HEK293 (cell line): Measurements from ENCODE around the gene ACTA1.

ENCODE experiments used
- GFI1B ChIP-seq: fragments of 450-650 bp; formaldehyde crosslinking; IDR thresholded peaks from 2 replicates; pipeline ENCODE4 v1.5.1; 2016; ENCODE audit warnings: missing biosample characterization, missing genetic modification characterization
- KLF7 ChIP-seq: fragments of 450-650 bp; formaldehyde crosslinking; IDR thresholded peaks from 2 replicates; pipeline ENCODE4 v1.5.1; 2016; ENCODE audit warnings: missing biosample characterization, missing genetic modification characterization, borderline replicate concordance
- TCF7L2 ChIP-seq: IDR thresholded peaks from 2 replicates; pipeline ENCODE4 v1.6.1; 2011; ENCODE audit warnings: low read depth, mild to moderate bottlenecking, inconsistent platforms, low read length, moderate library complexity, borderline replicate concordance
- ZFP37 ChIP-seq: fragments of 450-650 bp; formaldehyde crosslinking; IDR thresholded peaks from 2 replicates; pipeline ENCODE4 v1.5.1; 2016; ENCODE audit warnings: missing biosample characterization, missing genetic modification characterization
- ZNF24 ChIP-seq: fragments of 450-650 bp; formaldehyde crosslinking; IDR thresholded peaks from 2 replicates; pipeline ENCODE4 v1.5.1; 2016; ENCODE audit warnings: missing biosample characterization, missing genetic modification characterization
- ZNF350 ChIP-seq: fragments of 450-650 bp; formaldehyde crosslinking; IDR thresholded peaks from 2 replicates; pipeline ENCODE4 v1.5.0; 2017; ENCODE audit warnings: missing biosample characterization, mild to moderate bottlenecking, missing genetic modification characterization
- ZNF510 ChIP-seq: fragments of 450-650 bp; formaldehyde crosslinking; IDR thresholded peaks from 2 replicates; pipeline ENCODE4 v1.5.1; 2018; ENCODE audit warnings: mild to moderate bottlenecking, missing genetic modification characterization, missing biosample characterization; ENCODE audit not compliant: insufficient replicate concordance
- ZNF621 ChIP-seq: fragments of 450-650 bp; formaldehyde crosslinking; IDR thresholded peaks from 2 replicates; pipeline ENCODE4 v1.5.1; 2017; ENCODE audit warnings: missing biosample characterization, missing genetic modification characterization
- TF ChIP-seq, protein P1 (sequence below): fragments of 450-650 bp; formaldehyde crosslinking; IDR thresholded peaks from 2 replicates; pipeline ENCODE4 v1.5.1; 2016; ENCODE audit warnings: missing biosample characterization, missing genetic modification characterization
- TF ChIP-seq, protein P2 (sequence below): fragments of 450-650 bp; formaldehyde crosslinking; IDR thresholded peaks from 2 replicates; pipeline ENCODE4 v1.5.1; 2016; ENCODE audit warnings: missing biosample characterization, missing genetic modification characterization
- TF ChIP-seq, protein P3 (sequence below): fragments of 450-650 bp; formaldehyde crosslinking; IDR thresholded peaks from 2 replicates; pipeline ENCODE4 v1.5.1; 2016; ENCODE audit warnings: missing biosample characterization, missing genetic modification characterization
- TF ChIP-seq, protein P4 (sequence below): fragments of 450-650 bp; formaldehyde crosslinking; IDR thresholded peaks from 2 replicates; pipeline ENCODE4 v1.5.1; 2017; ENCODE audit warnings: missing biosample characterization, missing genetic modification characterization
- TF ChIP-seq, protein P5 (sequence below): fragments of 450-650 bp; formaldehyde crosslinking; IDR thresholded peaks from 2 replicates; pipeline ENCODE4 v1.5.1; 2016; ENCODE audit warnings: missing biosample characterization, missing genetic modification characterization

DNA sequence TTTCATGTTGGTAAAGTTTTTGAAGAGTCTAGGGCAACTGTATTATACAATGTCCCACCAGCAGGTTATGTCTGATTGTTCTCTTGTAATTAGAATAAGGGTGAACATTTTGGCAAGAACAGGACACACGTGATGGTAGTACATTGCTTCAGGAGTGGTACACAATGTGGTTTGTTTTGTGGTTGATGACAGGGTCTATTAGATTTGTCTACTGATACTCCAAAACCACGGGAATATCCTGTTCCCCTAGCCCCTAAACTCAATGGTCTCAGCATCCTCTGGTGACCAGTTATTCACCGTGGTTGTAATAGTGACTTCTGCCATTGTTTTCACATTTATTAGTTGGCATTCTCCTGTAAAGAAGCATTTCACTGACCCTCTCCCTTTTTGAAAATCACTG, 22.1 kb upstream of the ACTA1 start:
- TF ChIP-seq TCF7L2 (no peak), KLF7 (tag by site-specific recombination) (no peak), ZNF350 (tag by site-specific recombination) (no peak), GFI1B (tag by site-specific recombination) (no peak), ZFP37 (tag by site-specific recombination) (no peak), ZNF24 (no peak), ZNF510 (tag by site-specific recombination) (no peak), ZNF621 (tag by site-specific recombination) (no peak)
- TF ChIP-seq, protein P1, sequence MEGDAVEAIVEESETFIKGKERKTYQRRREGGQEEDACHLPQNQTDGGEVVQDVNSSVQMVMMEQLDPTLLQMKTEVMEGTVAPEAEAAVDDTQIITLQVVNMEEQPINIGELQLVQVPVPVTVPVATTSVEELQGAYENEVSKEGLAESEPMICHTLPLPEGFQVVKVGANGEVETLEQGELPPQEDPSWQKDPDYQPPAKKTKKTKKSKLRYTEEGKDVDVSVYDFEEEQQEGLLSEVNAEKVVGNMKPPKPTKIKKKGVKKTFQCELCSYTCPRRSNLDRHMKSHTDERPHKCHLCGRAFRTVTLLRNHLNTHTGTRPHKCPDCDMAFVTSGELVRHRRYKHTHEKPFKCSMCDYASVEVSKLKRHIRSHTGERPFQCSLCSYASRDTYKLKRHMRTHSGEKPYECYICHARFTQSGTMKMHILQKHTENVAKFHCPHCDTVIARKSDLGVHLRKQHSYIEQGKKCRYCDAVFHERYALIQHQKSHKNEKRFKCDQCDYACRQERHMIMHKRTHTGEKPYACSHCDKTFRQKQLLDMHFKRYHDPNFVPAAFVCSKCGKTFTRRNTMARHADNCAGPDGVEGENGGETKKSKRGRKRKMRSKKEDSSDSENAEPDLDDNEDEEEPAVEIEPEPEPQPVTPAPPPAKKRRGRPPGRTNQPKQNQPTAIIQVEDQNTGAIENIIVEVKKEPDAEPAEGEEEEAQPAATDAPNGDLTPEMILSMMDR (tag by site-specific recombination) = no peak
- TF ChIP-seq, protein P2, sequence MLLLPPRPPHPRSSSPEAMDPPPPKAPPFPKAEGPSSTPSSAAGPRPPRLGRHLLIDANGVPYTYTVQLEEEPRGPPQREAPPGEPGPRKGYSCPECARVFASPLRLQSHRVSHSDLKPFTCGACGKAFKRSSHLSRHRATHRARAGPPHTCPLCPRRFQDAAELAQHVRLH (tag by site-specific recombination) = no peak
- TF ChIP-seq, protein P3, sequence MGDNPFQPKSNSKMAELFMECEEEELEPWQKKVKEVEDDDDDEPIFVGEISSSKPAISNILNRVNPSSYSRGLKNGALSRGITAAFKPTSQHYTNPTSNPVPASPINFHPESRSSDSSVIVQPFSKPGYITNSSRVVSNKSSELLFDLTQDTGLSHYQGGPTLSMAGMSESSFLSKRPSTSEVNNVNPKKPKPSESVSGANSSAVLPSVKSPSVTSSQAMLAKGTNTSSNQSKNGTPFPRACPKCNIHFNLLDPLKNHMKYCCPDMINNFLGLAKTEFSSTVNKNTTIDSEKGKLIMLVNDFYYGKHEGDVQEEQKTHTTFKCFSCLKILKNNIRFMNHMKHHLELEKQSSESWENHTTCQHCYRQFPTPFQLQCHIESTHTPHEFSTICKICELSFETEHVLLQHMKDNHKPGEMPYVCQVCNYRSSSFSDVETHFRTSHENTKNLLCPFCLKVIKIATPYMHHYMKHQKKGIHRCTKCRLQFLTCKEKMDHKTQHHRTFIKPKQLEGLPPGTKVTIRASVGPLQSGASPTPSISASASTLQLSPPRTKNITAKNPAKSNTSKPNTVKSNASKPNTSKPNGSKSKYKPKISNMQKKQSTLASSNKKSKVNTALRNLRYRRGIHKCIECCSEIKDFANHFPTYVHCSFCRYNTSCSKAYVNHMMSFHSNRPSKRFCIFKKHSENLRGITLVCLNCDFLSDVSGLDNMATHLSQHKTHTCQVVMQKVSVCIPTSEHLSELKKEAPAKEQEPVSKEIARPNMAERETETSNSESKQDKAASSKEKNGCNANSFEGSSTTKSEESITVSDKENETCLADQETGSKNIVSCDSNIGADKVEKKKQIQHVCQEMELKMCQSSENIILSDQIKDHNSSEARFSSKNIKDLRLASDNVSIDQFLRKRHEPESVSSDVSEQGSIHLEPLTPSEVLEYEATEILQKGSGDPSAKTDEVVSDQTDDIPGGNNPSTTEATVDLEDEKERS (tag by site-specific recombination) = no peak
- TF ChIP-seq, protein P4, sequence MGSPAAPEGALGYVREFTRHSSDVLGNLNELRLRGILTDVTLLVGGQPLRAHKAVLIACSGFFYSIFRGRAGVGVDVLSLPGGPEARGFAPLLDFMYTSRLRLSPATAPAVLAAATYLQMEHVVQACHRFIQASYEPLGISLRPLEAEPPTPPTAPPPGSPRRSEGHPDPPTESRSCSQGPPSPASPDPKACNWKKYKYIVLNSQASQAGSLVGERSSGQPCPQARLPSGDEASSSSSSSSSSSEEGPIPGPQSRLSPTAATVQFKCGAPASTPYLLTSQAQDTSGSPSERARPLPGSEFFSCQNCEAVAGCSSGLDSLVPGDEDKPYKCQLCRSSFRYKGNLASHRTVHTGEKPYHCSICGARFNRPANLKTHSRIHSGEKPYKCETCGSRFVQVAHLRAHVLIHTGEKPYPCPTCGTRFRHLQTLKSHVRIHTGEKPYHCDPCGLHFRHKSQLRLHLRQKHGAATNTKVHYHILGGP (tag by site-specific recombination) = no peak
- TF ChIP-seq, protein P5, sequence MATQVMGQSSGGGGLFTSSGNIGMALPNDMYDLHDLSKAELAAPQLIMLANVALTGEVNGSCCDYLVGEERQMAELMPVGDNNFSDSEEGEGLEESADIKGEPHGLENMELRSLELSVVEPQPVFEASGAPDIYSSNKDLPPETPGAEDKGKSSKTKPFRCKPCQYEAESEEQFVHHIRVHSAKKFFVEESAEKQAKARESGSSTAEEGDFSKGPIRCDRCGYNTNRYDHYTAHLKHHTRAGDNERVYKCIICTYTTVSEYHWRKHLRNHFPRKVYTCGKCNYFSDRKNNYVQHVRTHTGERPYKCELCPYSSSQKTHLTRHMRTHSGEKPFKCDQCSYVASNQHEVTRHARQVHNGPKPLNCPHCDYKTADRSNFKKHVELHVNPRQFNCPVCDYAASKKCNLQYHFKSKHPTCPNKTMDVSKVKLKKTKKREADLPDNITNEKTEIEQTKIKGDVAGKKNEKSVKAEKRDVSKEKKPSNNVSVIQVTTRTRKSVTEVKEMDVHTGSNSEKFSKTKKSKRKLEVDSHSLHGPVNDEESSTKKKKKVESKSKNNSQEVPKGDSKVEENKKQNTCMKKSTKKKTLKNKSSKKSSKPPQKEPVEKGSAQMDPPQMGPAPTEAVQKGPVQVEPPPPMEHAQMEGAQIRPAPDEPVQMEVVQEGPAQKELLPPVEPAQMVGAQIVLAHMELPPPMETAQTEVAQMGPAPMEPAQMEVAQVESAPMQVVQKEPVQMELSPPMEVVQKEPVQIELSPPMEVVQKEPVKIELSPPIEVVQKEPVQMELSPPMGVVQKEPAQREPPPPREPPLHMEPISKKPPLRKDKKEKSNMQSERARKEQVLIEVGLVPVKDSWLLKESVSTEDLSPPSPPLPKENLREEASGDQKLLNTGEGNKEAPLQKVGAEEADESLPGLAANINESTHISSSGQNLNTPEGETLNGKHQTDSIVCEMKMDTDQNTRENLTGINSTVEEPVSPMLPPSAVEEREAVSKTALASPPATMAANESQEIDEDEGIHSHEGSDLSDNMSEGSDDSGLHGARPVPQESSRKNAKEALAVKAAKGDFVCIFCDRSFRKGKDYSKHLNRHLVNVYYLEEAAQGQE (tag by site-specific recombination) = no peak
